ENCODE data around the gene PDK2. TPM values are rescaled to one million over a fixed set of nuclear protein-coding genes. Genes with fewer than 3 reads are reported as not detected.

The PDK2 gene
- total and polyA plus RNA-seq, 9 of the 15 experiments (the other 6 are each of a cell fraction or from before 2014, with no cell fraction given), result 0.03 to 2.5 (median 1.4) TPM

- TF ChIP-seq L3MBTL2 (IDR thresholded peaks at IDR 0.05) (no peak; the same call in 1 of the 2 replicates), SP1 (CRISPR knock-in tag; IDR thresholded peaks at IDR 0.05) (0 out of 2 replicates have a peak, but pooled peaks have one; percentile 27), DNMT1 (IDR thresholded peaks at IDR 0.05) (no peak), ESRRA (IDR thresholded peaks at IDR 0.05; ENCODE audit: borderline replicate concordance, low read depth) (no peak), PRPF4 (IDR thresholded peaks at IDR 0.05; ENCODE audit: insufficient read depth, low read depth, low read length, poor library complexity, severe bottlenecking) (no peak), SMARCB1 (IDR thresholded peaks at IDR 0.05; ENCODE audit: insufficient read length, low read depth) (no peak), RCOR1 (IDR thresholded peaks at IDR 0.05; ENCODE audit: borderline replicate concordance in 1 of 2, low read depth in 2 of 2, low read length in 2 of 2) (no peak), PTBP1 (IDR thresholded peaks at IDR 0.05; ENCODE audit: low read depth, low read length) (no peak), FOS (IDR thresholded peaks at IDR 0.05; ENCODE audit: extremely low read depth, insufficient read length) (no peak), RBM39 (optimal IDR thresholded peaks at IDR 0.05; ENCODE audit: low read depth, low read length) (no peak), ADNP (tag; IDR thresholded peaks at IDR 0.05) (no peak), KDM4B (IDR thresholded peaks at IDR 0.05; ENCODE audit: borderline replicate concordance in 2 of 2, low read depth in 1 of 2) (no peak), GTF2F1 (IDR thresholded peaks at IDR 0.05; ENCODE audit: low read depth, low read length) (no peak), NRF1 (conservative IDR thresholded peaks at IDR 0.05 in 1 of 2, IDR thresholded peaks at IDR 0.05 in 1 of 2) (no peak), PRDM10 (IDR thresholded peaks at IDR 0.05; ENCODE audit: partially characterized antibody) (peak; percentile 7), CBX5 (IDR thresholded peaks at IDR 0.05; ENCODE audit: borderline replicate concordance, low read depth) (no peak), SRSF1 (IDR thresholded peaks at IDR 0.05; ENCODE audit: low read depth, low read length) (no peak), RAD51 (IDR thresholded peaks at IDR 0.05; ENCODE audit: borderline replicate concordance, low read depth) (peak; percentile 34; the same call in 1 of the 2 replicates), CBX3 (IDR thresholded peaks at IDR 0.05; ENCODE audit: borderline replicate concordance in 1 of 2, low read length in 2 of 2) (no peak), CCNT2 (IDR thresholded peaks at IDR 0.05; ENCODE audit: borderline replicate concordance, extremely low read depth, insufficient read length, low read depth, low read length) (no peak), ZNF695 (CRISPR knock-in tag; IDR thresholded peaks at IDR 0.05) (no peak)
- TF ChIP-seq, protein P1, sequence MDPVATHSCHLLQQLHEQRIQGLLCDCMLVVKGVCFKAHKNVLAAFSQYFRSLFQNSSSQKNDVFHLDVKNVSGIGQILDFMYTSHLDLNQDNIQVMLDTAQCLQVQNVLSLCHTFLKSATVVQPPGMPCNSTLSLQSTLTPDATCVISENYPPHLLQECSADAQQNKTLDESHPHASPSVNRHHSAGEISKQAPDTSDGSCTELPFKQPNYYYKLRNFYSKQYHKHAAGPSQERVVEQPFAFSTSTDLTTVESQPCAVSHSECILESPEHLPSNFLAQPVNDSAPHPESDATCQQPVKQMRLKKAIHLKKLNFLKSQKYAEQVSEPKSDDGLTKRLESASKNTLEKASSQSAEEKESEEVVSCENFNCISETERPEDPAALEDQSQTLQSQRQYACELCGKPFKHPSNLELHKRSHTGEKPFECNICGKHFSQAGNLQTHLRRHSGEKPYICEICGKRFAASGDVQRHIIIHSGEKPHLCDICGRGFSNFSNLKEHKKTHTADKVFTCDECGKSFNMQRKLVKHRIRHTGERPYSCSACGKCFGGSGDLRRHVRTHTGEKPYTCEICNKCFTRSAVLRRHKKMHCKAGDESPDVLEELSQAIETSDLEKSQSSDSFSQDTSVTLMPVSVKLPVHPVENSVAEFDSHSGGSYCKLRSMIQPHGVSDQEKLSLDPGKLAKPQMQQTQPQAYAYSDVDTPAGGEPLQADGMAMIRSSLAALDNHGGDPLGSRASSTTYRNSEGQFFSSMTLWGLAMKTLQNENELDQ (CRISPR knock-in tag; IDR thresholded peaks at IDR 0.05; ENCODE audit: borderline replicate concordance), result no peak
Observed at GRCh38 chr17:50148226-50149090, 53.3 kb downstream of the PDK2 start (continued).

Measured in K562 (cell line).